Ishikawa (cell line): ENCODE results near the gene ANKFN1.

Source experiments
- NFIC ChIP-seq: IDR thresholded peaks from 2 replicates; pipeline ENCODE4 v1.6.1; 2012
- TAF1 ChIP-seq: IDR thresholded peaks from 2 replicates; pipeline ENCODE4 v1.6.1; 2012; ENCODE audit warnings: low read depth, mild to moderate bottlenecking
- YY1 ChIP-seq: IDR thresholded peaks from 2 replicates; pipeline ENCODE4 v1.6.1; 2012; ENCODE audit warnings: low read depth
- ZBTB7A ChIP-seq: IDR thresholded peaks from 2 replicates; pipeline ENCODE4 v1.6.1; 2012; ENCODE audit warnings: low read depth
- TF ChIP-seq, protein P1 (sequence below): IDR thresholded peaks from 2 replicates; pipeline ENCODE4 v1.6.1; 2012

DNA sequence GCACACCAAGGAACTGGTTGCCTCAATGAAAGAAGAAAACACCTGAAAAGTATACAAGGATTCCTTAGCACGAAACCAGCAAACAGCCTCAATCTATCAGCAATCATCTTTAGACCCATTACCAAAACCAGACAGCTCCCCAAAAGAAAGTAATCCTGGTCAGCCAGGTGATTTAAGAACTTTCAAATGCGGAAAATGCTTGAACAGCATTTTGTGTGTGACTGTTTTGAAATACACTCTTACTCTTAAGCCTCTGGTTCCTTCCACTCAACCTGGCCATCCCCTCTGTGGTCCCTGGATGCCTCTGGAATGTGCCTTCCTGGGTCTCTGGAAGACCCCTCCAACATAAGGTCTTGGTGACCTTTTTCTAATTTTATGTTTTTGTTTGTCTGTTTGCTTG is 369.8 kb downstream of the ANKFN1 start:
- no peak for TF ChIP-seq YY1
- TF ChIP-seq, protein P1, sequence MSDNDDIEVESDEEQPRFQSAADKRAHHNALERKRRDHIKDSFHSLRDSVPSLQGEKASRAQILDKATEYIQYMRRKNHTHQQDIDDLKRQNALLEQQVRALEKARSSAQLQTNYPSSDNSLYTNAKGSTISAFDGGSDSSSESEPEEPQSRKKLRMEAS = no peak
- no peak for TF ChIP-seq ZBTB7A
- no peak for TF ChIP-seq NFIC
- TF ChIP-seq TAF1 = no peak
